ENCODE data around the gene PRCC. TPM values are rescaled to one million over a fixed set of nuclear protein-coding genes. Genes with fewer than 3 reads are reported as not detected.

Gene PRCC
- polyA plus RNA-seq, 3 donors: 26.7 to 37.1 (median 29.6) TPM

GRCh38 chr1:156840186-156840897 is 73.0 kb downstream of the PRCC start:
- peaks cover 16 to 32% of the 10 kb centered on the region in 2 donors for H3K27me3 ChIP-seq (ENCODE audit: control insufficient read depth in 2 of 2, insufficient read depth in 2 of 2, low read length in 2 of 2)
- no peak overlapping the region for H2AFZ ChIP-seq (ENCODE audit: insufficient read depth, low read depth, low read length, poor library complexity, severe bottlenecking)
- Mint-ChIP-seq H3K4me1 (peaks cover 3% of the 10 kb centered on the region), H3K36me3 (peaks cover 0 to 1% of the 10 kb centered on the region in 2 donors), H3K27ac (no peak overlapping the region), H3K4me3 (no peak overlapping the region), H3K27me3 (ENCODE audit: low read depth in 3 of 3) (peaks cover 32 to 65% (median 42%) of the 10 kb centered on the region in 3 donors), H3K9me3 (peaks cover 0 to 6% (median 0%) of the 10 kb centered on the region in 7 donors)
- no peak for DNase-seq
- no peak for TF ChIP-seq CTCF (IDR thresholded peaks at IDR 0.05)
- no peaks in the 10 kb centered on the region for H3K36me3 ChIP-seq (replicated peaks in 1 of 2; ENCODE audit: control insufficient read depth in 1 of 2, insufficient read depth in 2 of 2, low read length in 2 of 2)
- no peak overlapping the region for H3K27ac ChIP-seq (ENCODE audit: low read depth in 1 of 2, low read length in 2 of 2)
- H4K20me1 ChIP-seq (ENCODE audit: insufficient read depth, low read length): no peaks in the 10 kb centered on the region
- no peaks in the 10 kb centered on the region for H3K79me2 ChIP-seq (ENCODE audit: insufficient read depth, low read length)
- WGBS (ENCODE audit: insufficient coverage): 60% methylated on average over 1 of the region's 8 CpGs
- H3K4me1 ChIP-seq (ENCODE audit: control insufficient read depth in 1 of 2, insufficient read depth in 2 of 2, low read length in 2 of 2): peaks cover 2 to 4% of the 10 kb centered on the region in 2 donors
- H3K9ac ChIP-seq (ENCODE audit: insufficient read depth, low read length, poor library complexity, severe bottlenecking): no peak overlapping the region
- peaks cover 0 to 4% of the 10 kb centered on the region in 2 donors for H3K9me3 ChIP-seq (replicated peaks in 1 of 2; ENCODE audit: control insufficient read depth in 1 of 2, insufficient read depth in 1 of 2, low read length in 2 of 2)
- no peak overlapping the region for H3K4me3 ChIP-seq (replicated peaks in 1 of 3; ENCODE audit: low read depth in 2 of 3, low read length in 3 of 3)
- no peak overlapping the region for H3K4me2 ChIP-seq (replicated peaks; ENCODE audit: extremely low read depth, low read length, poor library complexity, severe bottlenecking)
- intact Hi-C loops (cut with micrococcal nuclease): no loop called here

DNA sequence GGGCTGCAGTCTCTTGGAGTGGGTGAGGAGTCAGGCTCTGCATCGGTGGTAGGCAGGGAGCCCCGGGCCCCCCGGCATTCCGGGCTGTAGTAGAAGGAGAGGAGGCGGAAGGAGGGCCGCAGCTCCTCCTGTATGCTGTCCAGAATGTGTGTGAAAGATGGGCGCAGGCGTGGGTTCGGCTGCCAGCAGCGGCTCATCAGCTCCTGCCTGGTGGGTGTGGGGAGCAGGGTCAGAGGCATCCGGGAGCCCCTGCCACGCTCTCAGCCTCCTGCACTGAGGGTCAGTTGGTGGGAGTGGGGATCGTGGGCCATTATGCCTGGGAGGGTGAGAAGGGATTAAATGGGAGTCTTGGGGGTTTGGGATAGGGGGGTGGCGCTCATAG is 73.6 kb downstream of the PRCC start:
- Histone ChIP-seq H3K36me3 (replicated peaks in 1 of 2; ENCODE audit: control insufficient read depth in 1 of 2, insufficient read depth in 2 of 2, low read length in 2 of 2) (no peaks in the 10 kb centered on the region), H3K4me1 (ENCODE audit: control insufficient read depth in 1 of 2, insufficient read depth in 2 of 2, low read length in 2 of 2) (peaks cover 2 to 4% of the 10 kb centered on the region in 2 donors), H3K79me2 (ENCODE audit: insufficient read depth, low read length) (no peaks in the 10 kb centered on the region), H3K9ac (ENCODE audit: insufficient read depth, low read length, poor library complexity, severe bottlenecking) (no peak overlapping the region), H2AFZ (ENCODE audit: insufficient read depth, low read depth, low read length, poor library complexity, severe bottlenecking) (no peak overlapping the region), H3K4me2 (replicated peaks; ENCODE audit: extremely low read depth, low read length, poor library complexity, severe bottlenecking) (no peak overlapping the region), H3K4me3 (replicated peaks in 1 of 3; ENCODE audit: low read depth in 2 of 3, low read length in 3 of 3) (no peak overlapping the region), H3K27me3 (ENCODE audit: control insufficient read depth in 2 of 2, insufficient read depth in 2 of 2, low read length in 2 of 2) (peaks cover 16 to 36% of the 10 kb centered on the region in 2 donors), H3K27ac (ENCODE audit: low read depth in 1 of 2, low read length in 2 of 2) (no peak overlapping the region), H4K20me1 (ENCODE audit: insufficient read depth, low read length) (no peaks in the 10 kb centered on the region), H3K9me3 (replicated peaks in 1 of 2; ENCODE audit: control insufficient read depth in 1 of 2, insufficient read depth in 1 of 2, low read length in 2 of 2) (peaks cover 0 to 4% of the 10 kb centered on the region in 2 donors)
- Mint-ChIP-seq H3K27me3 (ENCODE audit: low read depth in 3 of 3) (peaks cover 34 to 67% (median 44%) of the 10 kb centered on the region in 3 donors), H3K36me3 (peaks cover 0 to 1% of the 10 kb centered on the region in 2 donors), H3K9me3 (peaks cover 0 to 8% (median 2%) of the 10 kb centered on the region in 7 donors), H3K4me1 (peaks cover 6% of the 10 kb centered on the region), H3K4me3 (no peak overlapping the region), H3K27ac (no peak overlapping the region)
- DNase-seq: no peak
- intact Hi-C loops (cut with micrococcal nuclease): no loop called here
- WGBS (ENCODE audit: insufficient coverage): 82% methylated on average over 12 of the region's 14 CpGs
- no peak for TF ChIP-seq CTCF (IDR thresholded peaks at IDR 0.05)
